GM18498 (cell line): ENCODE data around the gene MON2.
"Not testable (repeated sequence)": the region's sequence is repeated elsewhere in the genome, so short reads cannot be mapped to it uniquely, and the experiment has no call there.

Experiments used
- ATAC-seq: cut with Tn5 transposase; IDR thresholded peaks from one replicate; pipeline ENCODE4 v1.9.1; 2021; ENCODE audit warnings: mild to moderate bottlenecking, moderate library complexity; ENCODE audit not compliant: unreplicated experiment

The MON2 gene

GRCh38 chr12:62542814-62543213 lies 76.2 kb downstream of the MON2 start:
- no peak for ATAC-seq

GRCh38 chr12:62543324-62543723 lies 76.7 kb downstream of the MON2 start:
- no peak for ATAC-seq

- no peak for ATAC-seq
Observed at GRCh38 chr12:62543741-62544140, 77.1 kb downstream of the MON2 start.

GRCh38 chr12:62552906-62553556 lies 86.4 kb downstream of the MON2 start:
- no peak for ATAC-seq

- not testable (repeated sequence) for ATAC-seq
Observed at GRCh38 chr12:62559366-62559765, 92.7 kb downstream of the MON2 start.

- ATAC-seq, result no peak
Observed at GRCh38 chr12:62562846-62563245, 96.2 kb downstream of the MON2 start.

- peak; percentile 76 for ATAC-seq
Observed at GRCh38 chr12:62575036-62575435, 108.4 kb downstream of the MON2 start.

GRCh38 chr12:62576503-62576902 lies 109.9 kb downstream of the MON2 start:
- no peak for ATAC-seq

- ATAC-seq, result no peak
Observed at GRCh38 chr12:62578726-62579125, 112.1 kb downstream of the MON2 start.

- peak; percentile 71 for ATAC-seq
Observed at GRCh38 chr12:62581288-62582064, 114.8 kb downstream of the MON2 start.

- no peak for ATAC-seq
Observed at GRCh38 chr12:62582065-62582366, 115.4 kb downstream of the MON2 start.

GRCh38 chr12:62584619-62585018 lies 118.0 kb downstream of the MON2 start:
- no peak for ATAC-seq

GRCh38 chr12:62586850-62587249 lies 120.2 kb downstream of the MON2 start:
- no peak for ATAC-seq

GRCh38 chr12:62588916-62589315 lies 122.3 kb downstream of the MON2 start:
- no peak for ATAC-seq

GRCh38 chr12:62597253-62597652 lies 130.6 kb downstream of the MON2 start:
- ATAC-seq, result no peak

- no peak for ATAC-seq
Observed at GRCh38 chr12:62598846-62599245, 132.2 kb downstream of the MON2 start.

GRCh38 chr12:62599854-62600437 lies 133.3 kb downstream of the MON2 start:
- ATAC-seq, result no peak

GRCh38 chr12:62601765-62602164 lies 135.1 kb downstream of the MON2 start:
- ATAC-seq, result no peak

GRCh38 chr12:62602255-62603060 lies 135.8 kb downstream of the MON2 start:
- ATAC-seq, result peak; percentile 66

GRCh38 chr12:62603061-62603810 lies 136.6 kb downstream of the MON2 start:
- peak; percentile 73 for ATAC-seq

- ATAC-seq, result no peak
Observed at GRCh38 chr12:62603811-62604098, 137.1 kb downstream of the MON2 start.
